ENCODE data around the gene SLC39A1.

GRCh38 chr1:153991151-153991630 lies 27.9 kb upstream of the SLC39A1 start:
- TF ChIP-seq EP300 (IDR thresholded peaks at IDR 0.05) (no peak), CTCF (IDR thresholded peaks at IDR 0.05) (no peak), POLR2AphosphoS5 (IDR thresholded peaks at IDR 0.05) (no peak)

All from upper lobe of left lung (tissue), 4 donors.